OCI-LY3 (cell line): ENCODE results near the gene AXIN1.
"Not testable (repeated sequence)": the region's sequence is repeated elsewhere in the genome, so short reads cannot be mapped to it uniquely, and the experiment has no call there.

ENCODE experiments used
- H2AFZ ChIP-seq: fragments of 200-600, 300-600 bp; shearing (Covaris generic); 2 replicates; pipeline ENCODE4 v1.6.0; 2014; ENCODE audit warnings: antibody characterized with exemption, low read depth, low read length
- H3K27ac ChIP-seq: fragments of 200-600, 300-600 bp; sonication (generic); 2 replicates; pipeline ENCODE4 v1.5.1; 2014; ENCODE audit warnings: mild to moderate bottlenecking, low read length, moderate library complexity, mixed read lengths
- H3K27me3 ChIP-seq: fragments of 200-600, 300-600 bp; sonication (generic); 2 replicates; pipeline ENCODE4 v1.6.1; 2014; ENCODE audit warnings: low read depth, low read length, mixed read lengths
- H3K36me3 ChIP-seq: fragments of 200-600, 300-600 bp; sonication (generic); replicated peaks from 2 replicates; pipeline ENCODE3; 2014; ENCODE audit warnings: low read depth, low read length, mixed read lengths
- H3K4me1 ChIP-seq: fragments of 300-600, 200-600 bp; sonication (generic); 2 replicates; pipeline ENCODE4 v1.6.1; 2014; ENCODE audit warnings: low read length, mixed read lengths
- H3K4me2 ChIP-seq: fragments of 200-600, 300-600 bp; sonication (generic); 2 replicates; pipeline ENCODE4 v1.6.1; 2014; ENCODE audit warnings: low read length, mixed read lengths
- H3K4me3 ChIP-seq: fragments of 300-600, 200-600 bp; sonication (generic); 2 replicates; pipeline ENCODE4 v1.5.1; 2014; ENCODE audit warnings: antibody characterized with exemption, mild to moderate bottlenecking, low read length, moderate library complexity
- H3K79me2 ChIP-seq: fragments of 300-600, 200-600 bp; shearing (Covaris generic); 2 replicates; pipeline ENCODE4 v1.6.1; 2014; ENCODE audit warnings: mild to moderate bottlenecking, low read length, mixed read lengths
- H3K9ac ChIP-seq: fragments of 300-600, 200-600 bp; shearing (Covaris generic); 2 replicates; pipeline ENCODE4 v1.6.0; 2014; ENCODE audit warnings: mild to moderate bottlenecking, low read length, moderate library complexity
- H3K9me3 ChIP-seq: fragments of 200-600, 300-600 bp; shearing (Covaris generic); 2 replicates; pipeline ENCODE4 v1.6.1; 2014; ENCODE audit warnings: low read length, mixed read lengths; ENCODE audit not compliant: insufficient read depth
- H4K20me1 ChIP-seq: fragments of 200-600, 300-600 bp; sonication (generic); 2 replicates; pipeline ENCODE4 v1.6.1; 2016; ENCODE audit warnings: low read length, mixed read lengths; ENCODE audit not compliant: insufficient read depth
- CTCF ChIP-seq: fragments of 200-600, 300-600 bp; sonication (generic); IDR thresholded peaks from 2 replicates; pipeline ENCODE4 v1.5.1; 2014; ENCODE audit warnings: antibody characterized with exemption, low read length, low read depth
- EZH2phosphoT487 ChIP-seq: fragments of 200-600 bp; shearing (Covaris generic); IDR thresholded peaks from 2 replicates; pipeline ENCODE4 v1.6.1; 2018; ENCODE audit warnings: antibody characterized with exemption, mixed run types, low read depth

The AXIN1 gene

GRCh38 chr16:349211-349610 is 3.3 kb downstream of the AXIN1 start:
- no peak overlapping the region for H2AFZ ChIP-seq
- H3K4me2 ChIP-seq = no peak overlapping the region
- H3K36me3 ChIP-seq = peaks cover 8% of the 10 kb centered on the region
- no peak overlapping the region for H3K27ac ChIP-seq
- peaks cover 5% of the 10 kb centered on the region for H3K4me1 ChIP-seq
- TF ChIP-seq CTCF (no peak), EZH2phosphoT487 (no peak)
- no peaks in the 10 kb centered on the region for H3K9me3 ChIP-seq
- no peak overlapping the region for H3K9ac ChIP-seq
- no peaks in the 10 kb centered on the region for H3K27me3 ChIP-seq
- H3K4me3 ChIP-seq = no peak overlapping the region
- H3K79me2 ChIP-seq = peaks cover 73% of the 10 kb centered on the region
- peaks cover 21% of the 10 kb centered on the region for H4K20me1 ChIP-seq

DNA sequence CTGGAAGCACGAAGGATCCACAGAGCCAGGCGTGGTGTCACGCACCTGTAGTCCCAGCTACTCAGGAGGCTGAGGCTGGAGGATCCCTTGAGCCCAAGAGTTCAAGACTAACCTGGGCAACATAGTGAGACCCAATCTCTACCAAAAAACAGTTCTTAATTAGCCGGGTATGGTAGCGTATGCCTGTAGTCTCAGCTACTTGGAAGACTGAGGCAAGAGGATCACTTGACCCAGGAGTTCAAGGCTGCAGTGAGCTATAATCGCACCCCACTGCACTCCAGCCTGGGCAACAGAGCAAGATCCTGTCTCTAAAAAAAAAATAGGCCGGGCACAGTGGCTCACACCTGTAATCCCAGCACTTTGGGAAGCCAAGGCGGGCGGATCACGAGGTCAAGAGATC is 4.0 kb downstream of the AXIN1 start:
- H3K4me1 ChIP-seq, H2AFZ ChIP-seq, H3K9me3 ChIP-seq, H3K4me3 ChIP-seq, H3K9ac ChIP-seq, H3K36me3 ChIP-seq, H3K27me3 ChIP-seq, H3K27ac ChIP-seq, H3K4me2 ChIP-seq: not testable (repeated sequence)
- Histone ChIP-seq H4K20me1 (peaks cover 21% of the 10 kb centered on the region), H3K79me2 (peaks cover 76% of the 10 kb centered on the region)

- no peak overlapping the region for H3K27ac ChIP-seq
- no peaks in the 10 kb centered on the region for H3K9me3 ChIP-seq
- H3K9ac ChIP-seq = no peak overlapping the region
- H3K4me1 ChIP-seq = peaks cover 2% of the 10 kb centered on the region; the same call in 1 of the 2 replicates
- no peak overlapping the region for H2AFZ ChIP-seq
- H3K79me2 ChIP-seq = peaks cover 89% of the 10 kb centered on the region
- no peaks in the 10 kb centered on the region for H3K27me3 ChIP-seq
- peaks cover 31% of the 10 kb centered on the region for H4K20me1 ChIP-seq
- TF ChIP-seq CTCF (no peak), EZH2phosphoT487 (no peak)
- peaks cover 12% of the 10 kb centered on the region for H3K36me3 ChIP-seq
- H3K4me2 ChIP-seq = no peak overlapping the region
- H3K4me3 ChIP-seq = no peak overlapping the region
These were observed 5.3 kb downstream of the AXIN1 start for GRCh38 chr16:347203-347602.

- Histone ChIP-seq H3K27ac (no peak overlapping the region), H3K36me3 (peaks cover 12% of the 10 kb centered on the region), H4K20me1 (peaks cover 31% of the 10 kb centered on the region), H3K27me3 (no peaks in the 10 kb centered on the region), H3K9ac (no peak overlapping the region), H3K4me2 (no peak overlapping the region), H3K4me1 (peaks cover 2% of the 10 kb centered on the region; the same call in 1 of the 2 replicates), H3K4me3 (no peak overlapping the region), H3K9me3 (no peaks in the 10 kb centered on the region), H3K79me2 (peaks cover 84% of the 10 kb centered on the region), H2AFZ (no peak overlapping the region)
- TF ChIP-seq CTCF (no peak), EZH2phosphoT487 (no peak)
These were observed 5.9 kb downstream of the AXIN1 start for GRCh38 chr16:346587-346986.

DNA sequence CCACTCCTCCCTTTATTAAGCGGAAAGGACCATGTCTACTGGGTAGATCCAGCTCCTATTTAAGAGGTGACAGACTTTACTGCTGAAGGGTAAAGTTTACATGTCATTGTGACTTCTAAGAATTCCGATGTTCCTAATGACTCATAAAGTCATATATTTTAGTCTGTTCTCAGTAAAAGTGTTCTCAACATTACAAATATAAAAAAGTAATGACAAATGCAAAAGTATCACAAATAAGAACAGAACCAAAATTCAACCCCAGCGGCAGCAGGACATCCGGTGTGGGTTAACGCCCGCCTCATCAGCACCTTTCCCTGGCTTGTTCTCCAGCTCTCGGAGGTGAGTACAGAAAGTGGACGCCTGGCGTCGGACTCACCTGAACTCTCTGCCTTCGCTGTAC is 6.8 kb downstream of the AXIN1 start:
- Histone ChIP-seq H3K9ac (no peak overlapping the region), H3K79me2 (peaks cover 82% of the 10 kb centered on the region), H3K27me3 (no peaks in the 10 kb centered on the region), H2AFZ (no peak overlapping the region), H3K27ac (no peak overlapping the region), H3K4me1 (no peaks in the 10 kb centered on the region), H4K20me1 (peaks cover 32% of the 10 kb centered on the region), H3K4me3 (no peak overlapping the region), H3K36me3 (peaks cover 12% of the 10 kb centered on the region), H3K4me2 (no peak overlapping the region), H3K9me3 (no peaks in the 10 kb centered on the region)
- no peak for TF ChIP-seq EZH2phosphoT487
- no peak for TF ChIP-seq CTCF
